Osteoblast (primary cell): ENCODE measurements around the gene MOB3C. TPM values are rescaled to one million over a fixed set of nuclear protein-coding genes. Genes with fewer than 3 reads are reported as not detected.
A peak's percentile ranks its signal among the peaks of the same experiment; 100 is the strongest.

ENCODE experiments used
- DNase-seq: peaks from one replicate; pipeline ENCODE4 v3.0.0; 2011; ENCODE audit warnings: low spot score, mixed read lengths; ENCODE audit not compliant: insufficient read length; ENCODE audit errors: missing footprints
- H2AFZ ChIP-seq: 2 replicates; pipeline ENCODE4 v1.6.0; 2011; ENCODE audit warnings: mild to moderate bottlenecking, low read length
- H3K27ac ChIP-seq: 2 replicates; pipeline ENCODE4 v1.5.1; 2011; ENCODE audit warnings: mild to moderate bottlenecking, low read depth, low read length, moderate library complexity
- H3K27me3 ChIP-seq: 2 replicates; pipeline ENCODE4 v1.6.0; 2012; ENCODE audit warnings: mild to moderate bottlenecking, control low read depth, inconsistent platforms, low read length, moderate library complexity; ENCODE audit not compliant: insufficient read depth
- H3K36me3 ChIP-seq: 2 replicates; pipeline ENCODE4 v1.5.1; 2011; ENCODE audit warnings: mild to moderate bottlenecking, low read length, control low read depth, moderate library complexity; ENCODE audit not compliant: insufficient read depth
- H3K4me1 ChIP-seq: 2 replicates; pipeline ENCODE4 v1.5.1; 2011; ENCODE audit warnings: mild to moderate bottlenecking, low read length, control low read depth, moderate library complexity; ENCODE audit not compliant: insufficient read depth
- H3K4me2 ChIP-seq: 2 replicates; pipeline ENCODE4 v1.6.0; 2011; ENCODE audit warnings: mild to moderate bottlenecking, low read length; ENCODE audit not compliant: insufficient read depth
- H3K4me3 ChIP-seq: fragments of 200-600 bp; sonication (generic); 3 replicates; pipeline ENCODE4 v1.5.1; 2012; ENCODE audit warnings: mild to moderate bottlenecking, low read length, inconsistent platforms; ENCODE audit not compliant: insufficient read depth
- H3K79me2 ChIP-seq: 2 replicates; pipeline ENCODE4 v1.6.0; 2012; ENCODE audit warnings: mild to moderate bottlenecking, low read length, control low read depth, inconsistent platforms; ENCODE audit not compliant: insufficient read depth
- H3K9me3 ChIP-seq: 2 replicates; pipeline ENCODE4 v1.5.1; 2011; ENCODE audit warnings: low read depth, low read length, control low read depth
- H4K20me1 ChIP-seq: 2 replicates; pipeline ENCODE4 v1.6.0; 2012; ENCODE audit warnings: mild to moderate bottlenecking, low read length, control low read depth; ENCODE audit not compliant: insufficient read depth
- total RNA-seq: library from RNA; depleted of rRNA; stranded (reverse); fragments of >200 nt; gene quantifications from 2 replicates; pipeline ENCODE4 v1.2.3, GENCODE V29; 2012
- TF ChIP-seq, protein P1 (sequence below): IDR thresholded peaks from 2 replicates; pipeline ENCODE4 v1.5.1; 2011; ENCODE audit warnings: mild to moderate bottlenecking, low read depth, low read length, moderate library complexity; ENCODE audit errors: extremely low read depth

Gene MOB3C
- total RNA-seq, 1 donor: 8.7 TPM

DNA sequence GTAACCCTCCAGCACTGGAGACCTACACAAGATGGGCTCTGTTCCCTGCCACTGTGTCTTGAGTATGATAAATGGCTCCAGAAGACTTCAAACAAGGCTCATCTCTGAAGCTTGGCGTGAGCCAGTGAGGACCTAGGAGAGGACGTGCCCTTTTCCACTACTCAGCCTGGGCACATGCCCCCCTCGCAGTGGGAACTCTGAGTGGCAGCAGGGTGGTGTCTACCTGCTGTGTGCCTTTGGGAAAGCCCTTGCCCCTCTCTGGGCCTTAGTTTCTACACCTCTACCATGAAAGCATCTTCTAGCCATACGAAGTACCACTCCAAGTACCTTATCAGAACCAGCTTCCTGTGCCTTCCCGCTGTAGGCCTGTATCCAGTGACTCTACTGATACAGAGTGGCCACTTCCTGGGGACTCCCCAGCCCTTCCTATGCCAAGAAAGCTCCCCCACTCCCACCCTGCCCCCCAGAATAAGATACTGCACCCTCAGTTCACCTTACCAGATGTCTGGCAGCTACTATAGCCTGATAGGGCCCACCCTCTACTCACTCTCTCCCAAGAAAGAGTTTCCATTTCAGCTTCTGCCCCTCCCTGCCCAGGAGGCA, 3.1 kb upstream of the MOB3C start:
- no peak overlapping the region for H3K4me2 ChIP-seq
- no peak for DNase-seq
- no peaks in the 10 kb centered on the region for H3K9me3 ChIP-seq
- H3K79me2 ChIP-seq: peaks cover 14% of the 10 kb centered on the region
- no peaks in the 10 kb centered on the region for H3K27me3 ChIP-seq
- peaks cover 11% of the 10 kb centered on the region for H4K20me1 ChIP-seq
- TF ChIP-seq, protein P1, sequence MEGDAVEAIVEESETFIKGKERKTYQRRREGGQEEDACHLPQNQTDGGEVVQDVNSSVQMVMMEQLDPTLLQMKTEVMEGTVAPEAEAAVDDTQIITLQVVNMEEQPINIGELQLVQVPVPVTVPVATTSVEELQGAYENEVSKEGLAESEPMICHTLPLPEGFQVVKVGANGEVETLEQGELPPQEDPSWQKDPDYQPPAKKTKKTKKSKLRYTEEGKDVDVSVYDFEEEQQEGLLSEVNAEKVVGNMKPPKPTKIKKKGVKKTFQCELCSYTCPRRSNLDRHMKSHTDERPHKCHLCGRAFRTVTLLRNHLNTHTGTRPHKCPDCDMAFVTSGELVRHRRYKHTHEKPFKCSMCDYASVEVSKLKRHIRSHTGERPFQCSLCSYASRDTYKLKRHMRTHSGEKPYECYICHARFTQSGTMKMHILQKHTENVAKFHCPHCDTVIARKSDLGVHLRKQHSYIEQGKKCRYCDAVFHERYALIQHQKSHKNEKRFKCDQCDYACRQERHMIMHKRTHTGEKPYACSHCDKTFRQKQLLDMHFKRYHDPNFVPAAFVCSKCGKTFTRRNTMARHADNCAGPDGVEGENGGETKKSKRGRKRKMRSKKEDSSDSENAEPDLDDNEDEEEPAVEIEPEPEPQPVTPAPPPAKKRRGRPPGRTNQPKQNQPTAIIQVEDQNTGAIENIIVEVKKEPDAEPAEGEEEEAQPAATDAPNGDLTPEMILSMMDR: no peak
- H3K27ac ChIP-seq: no peak overlapping the region
- H3K4me1 ChIP-seq: peaks cover 31% of the 10 kb centered on the region
- H3K36me3 ChIP-seq: no peaks in the 10 kb centered on the region
- H2AFZ ChIP-seq: no peak overlapping the region
- H3K4me3 ChIP-seq: no peak overlapping the region

DNA sequence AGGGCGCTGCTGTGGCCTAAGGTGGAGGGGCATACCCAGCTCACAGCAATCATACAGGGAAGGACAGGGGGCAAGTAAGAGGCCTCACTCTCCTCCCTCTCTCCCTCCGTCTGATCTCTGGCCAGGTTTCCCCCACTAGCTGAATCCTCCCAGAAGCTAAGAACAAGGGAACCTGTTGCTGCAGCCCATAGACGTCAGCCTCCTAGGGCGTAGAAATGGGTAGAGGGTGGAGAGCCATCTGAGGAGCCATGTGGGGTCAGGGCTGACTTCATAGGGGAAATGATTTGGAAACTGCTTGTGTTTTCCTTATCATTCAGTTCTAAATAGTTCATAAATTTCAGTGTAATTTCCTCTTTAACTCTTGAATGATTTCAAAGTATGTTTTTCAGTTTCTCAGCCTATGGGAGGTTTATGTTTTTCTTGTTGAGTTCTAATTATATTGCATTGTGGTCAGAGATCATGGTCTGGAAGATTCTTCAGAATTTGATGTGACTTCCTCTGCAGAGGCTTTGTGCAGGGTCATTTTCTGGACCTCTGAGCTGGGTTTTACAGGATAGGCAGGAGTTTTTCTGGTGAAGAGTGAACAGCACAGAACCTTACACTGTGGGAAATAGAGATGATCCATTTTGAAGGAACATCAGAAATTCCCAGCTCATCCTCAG, 2.3 kb upstream of the MOB3C start:
- no peaks in the 10 kb centered on the region for H3K36me3 ChIP-seq
- no peak overlapping the region for H3K4me2 ChIP-seq
- no peak overlapping the region for H3K4me3 ChIP-seq
- H3K9me3 ChIP-seq: no peaks in the 10 kb centered on the region
- no peak overlapping the region for H2AFZ ChIP-seq
- DNase-seq: no peak
- peaks cover 17% of the 10 kb centered on the region for H4K20me1 ChIP-seq
- peaks cover 19% of the 10 kb centered on the region for H3K79me2 ChIP-seq
- TF ChIP-seq, protein P1: no peak
- no peak overlapping the region for H3K27ac ChIP-seq
- peaks cover 40% of the 10 kb centered on the region for H3K4me1 ChIP-seq
- H3K27me3 ChIP-seq: no peaks in the 10 kb centered on the region

DNA sequence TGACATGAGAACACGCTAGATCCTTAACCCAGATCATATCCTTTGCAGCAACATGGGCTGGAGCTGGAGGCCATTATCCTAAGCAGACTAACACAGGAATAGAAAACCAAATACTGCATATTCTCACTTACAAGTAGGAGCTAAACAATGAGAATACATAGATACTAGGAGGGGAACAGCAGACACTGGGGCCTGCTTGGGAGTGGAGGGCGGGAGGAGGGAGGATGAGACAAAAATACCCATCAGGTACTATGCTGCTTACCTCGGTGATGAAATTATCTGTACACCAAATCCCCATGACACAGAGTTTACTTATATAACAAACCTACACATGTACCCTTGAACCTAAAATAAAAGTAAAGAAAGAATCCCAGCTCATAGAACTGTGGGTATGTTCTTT, 1.2 kb upstream of the MOB3C start:
- no peaks in the 10 kb centered on the region for H3K9me3 ChIP-seq
- H3K4me2 ChIP-seq: no peak overlapping the region
- no peak for DNase-seq
- peaks cover 22% of the 10 kb centered on the region for H4K20me1 ChIP-seq
- peaks cover 42% of the 10 kb centered on the region for H3K4me1 ChIP-seq
- TF ChIP-seq, protein P1: no peak
- H3K27me3 ChIP-seq: no peaks in the 10 kb centered on the region
- H3K36me3 ChIP-seq: peaks cover 2% of the 10 kb centered on the region
- H3K79me2 ChIP-seq: peaks cover 26% of the 10 kb centered on the region
- H3K4me3 ChIP-seq: no peak overlapping the region
- no peak overlapping the region for H2AFZ ChIP-seq
- no peak overlapping the region for H3K27ac ChIP-seq

DNA sequence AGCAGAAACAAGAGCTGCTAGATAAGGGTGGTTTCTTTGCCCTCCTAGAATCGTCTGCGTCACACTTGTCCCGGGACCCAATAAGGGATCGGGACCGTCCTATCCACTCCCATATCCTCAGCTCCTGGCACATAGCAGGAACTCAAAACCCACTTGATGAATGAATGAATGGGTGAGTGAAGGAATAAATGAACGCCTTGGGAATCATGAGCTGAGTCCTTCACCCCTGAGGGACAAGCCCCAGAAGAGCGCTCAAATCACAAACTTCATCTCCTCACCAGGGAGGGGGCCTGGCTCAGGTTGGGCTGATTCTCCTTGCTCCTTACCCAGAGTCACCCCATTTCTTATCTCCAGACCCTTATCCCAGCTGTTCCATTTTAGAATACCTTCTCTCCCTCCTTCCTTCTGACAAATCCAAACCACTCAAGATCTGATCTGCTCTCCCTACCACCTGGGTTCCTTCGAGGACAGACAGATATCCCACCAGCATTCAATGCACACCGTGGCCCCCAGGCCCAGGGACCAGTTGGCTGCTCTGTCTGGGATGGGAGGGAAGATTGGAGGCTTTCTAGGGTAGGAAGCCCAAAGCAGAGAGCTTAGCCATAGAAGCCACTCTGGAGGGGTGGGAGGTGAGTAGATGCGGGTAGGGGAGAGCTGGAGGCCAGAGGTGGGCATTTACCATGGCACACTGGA, 643 bp upstream of the MOB3C start:
- peaks cover 41% of the 10 kb centered on the region for H3K4me1 ChIP-seq
- H2AFZ ChIP-seq: peak overlapping the region; percentile 92
- peaks cover 24% of the 10 kb centered on the region for H4K20me1 ChIP-seq
- H3K27ac ChIP-seq: peak overlapping the region; percentile 86
- H3K4me2 ChIP-seq: peak overlapping the region; percentile 85
- H3K79me2 ChIP-seq: peaks cover 28% of the 10 kb centered on the region
- no peaks in the 10 kb centered on the region for H3K9me3 ChIP-seq
- H3K36me3 ChIP-seq: peaks cover 6% of the 10 kb centered on the region
- H3K4me3 ChIP-seq: peak overlapping the region; percentile 90
- peak; percentile 75 for DNase-seq
- TF ChIP-seq, protein P1: no peak
- no peaks in the 10 kb centered on the region for H3K27me3 ChIP-seq
